Smooth muscle cell (in vitro differentiated cells): Measurements from ENCODE around the gene YPEL2. TPM values are rescaled to one million over a fixed set of nuclear protein-coding genes. Genes with fewer than 3 reads are reported as not detected.

Experiments
- DNase-seq: peaks from one replicate; lab custom pipeline; 2025; ENCODE audit not compliant: unreplicated experiment; lab: John Stamatoyannopoulos, UW
- H2AFZ ChIP-seq: fragments of 200-600 bp; sonication (generic); 2 replicates; pipeline ENCODE4 v1.6.0; 2016; ENCODE audit warnings: antibody characterized with exemption, low read depth, mild to moderate bottlenecking
- H3F3A ChIP-seq: fragments of 200-600 bp; sonication (generic); 2 replicates; pipeline ENCODE4 v1.6.0; 2017; ENCODE audit warnings: antibody characterized with exemption, low read depth
- H3K27ac ChIP-seq: fragments of 200-600 bp; sonication (generic); 2 replicates; pipeline ENCODE4 v1.5.1; 2016; ENCODE audit warnings: low read depth, mild to moderate bottlenecking
- H3K27me3 ChIP-seq: fragments of 200-600 bp; sonication (generic); 2 replicates; pipeline ENCODE4 v1.6.1; 2016; ENCODE audit warnings: low read depth, mild to moderate bottlenecking
- H3K36me3 ChIP-seq: fragments of 200-600 bp; sonication (generic); 2 replicates; pipeline ENCODE4 v1.5.1; 2016; ENCODE audit warnings: low read depth
- H3K4me1 ChIP-seq: fragments of 200-600 bp; sonication (generic); 2 replicates; pipeline ENCODE4 v1.5.1; 2016; ENCODE audit warnings: low read depth
- H3K4me2 ChIP-seq: fragments of 200-600 bp; sonication (generic); 2 replicates; pipeline ENCODE4 v1.6.0; 2016; ENCODE audit warnings: mild to moderate bottlenecking
- H3K4me3 ChIP-seq: fragments of 200-600 bp; sonication (generic); 2 replicates; pipeline ENCODE4 v1.5.1; 2016; ENCODE audit warnings: mild to moderate bottlenecking
- H3K79me2 ChIP-seq: fragments of 200-600 bp; sonication (generic); 2 replicates; pipeline ENCODE4 v1.6.0; 2016; ENCODE audit warnings: low read depth, mild to moderate bottlenecking
- H3K9ac ChIP-seq: fragments of 200-600 bp; sonication (generic); 2 replicates; pipeline ENCODE4 v1.6.0; 2016; ENCODE audit warnings: low read depth
- H3K9me3 ChIP-seq: fragments of 200-600 bp; sonication (generic); replicated peaks from 2 replicates; pipeline ENCODE4 v1.5.1; 2016; ENCODE audit warnings: low read depth
- H4K20me1 ChIP-seq: fragments of 200-600 bp; sonication (generic); 2 replicates; pipeline ENCODE4 v1.6.0; 2016; ENCODE audit warnings: low read depth
- CTCF ChIP-seq: fragments of 200-600 bp; sonication (generic); IDR thresholded peaks from 2 replicates; pipeline ENCODE4 v1.5.1; 2017; ENCODE audit warnings: borderline replicate concordance, mild to moderate bottlenecking, antibody characterized with exemption; ENCODE audit not compliant: insufficient read depth, poor library complexity, severe bottlenecking
- WGBS: methylation state at CpG from one replicate; pipeline ENCODE4 v1.1.7; 2016; ENCODE audit warnings: low lambda C conversion rate; 5-methylcytosine and 5-hydroxymethylcytosine counted together
- polyA plus RNA-seq: library from polyadenylated mRNA; unstranded; fragments of >200 nt; fragmentation: Nextera tagmentation; extraction: Ambion mirVana; gene quantifications from 2 replicates; pipeline ENCODE4 v1.2.1, GENCODE V29; 2016
- total RNA-seq: library from RNA; depleted of rRNA; stranded (reverse); fragments of >200 nt; gene quantifications from 2 replicates; pipeline ENCODE4 v1.2.3, GENCODE V29; 2014

Gene YPEL2
- total and polyA plus RNA-seq, 2 experiments from 2014 or later = 4.0 to 9.6 TPM

DNA sequence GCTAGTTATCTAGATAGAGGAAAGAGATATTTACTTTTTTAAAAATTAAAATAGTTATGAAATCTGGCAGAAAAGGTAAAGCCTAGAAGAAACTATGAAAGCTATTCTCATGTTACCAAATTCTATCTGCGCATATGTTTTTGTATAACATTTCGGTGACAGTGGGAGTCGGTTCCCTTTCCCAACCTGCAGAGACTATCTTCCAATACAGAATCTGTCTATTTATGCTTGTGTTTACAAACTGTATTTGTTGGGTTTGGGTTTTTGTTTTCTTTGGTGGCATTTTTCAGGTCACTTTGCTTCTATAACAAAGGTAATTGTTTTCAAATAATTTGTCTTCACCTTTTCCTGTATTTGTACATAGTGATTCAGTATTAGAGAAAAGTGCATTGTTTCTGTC is 69.8 kb downstream of the YPEL2 start:
- no peak for DNase-seq
- Histone ChIP-seq H3K9me3 (no peaks in the 10 kb centered on the region), H3K79me2 (no peaks in the 10 kb centered on the region), H3F3A (no peaks in the 10 kb centered on the region), H3K4me3 (no peak overlapping the region), H3K27me3 (no peaks in the 10 kb centered on the region), H3K36me3 (no peaks in the 10 kb centered on the region), H3K4me2 (no peak overlapping the region), H2AFZ (no peak overlapping the region), H4K20me1 (no peaks in the 10 kb centered on the region), H3K9ac (no peak overlapping the region), H3K27ac (no peak overlapping the region), H3K4me1 (no peaks in the 10 kb centered on the region)
- WGBS = 98% methylated on average over 3 of the region's 3 CpGs
- no peak for TF ChIP-seq CTCF

- no peaks in the 10 kb centered on the region for H3K27me3 ChIP-seq
- no peak overlapping the region for H2AFZ ChIP-seq
- no peak overlapping the region for H3K4me3 ChIP-seq
- H3K27ac ChIP-seq = no peak overlapping the region
- H3K4me1 ChIP-seq = no peaks in the 10 kb centered on the region
- no peaks in the 10 kb centered on the region for H4K20me1 ChIP-seq
- no peak overlapping the region for H3K9ac ChIP-seq
- no peaks in the 10 kb centered on the region for H3F3A ChIP-seq
- no peaks in the 10 kb centered on the region for H3K79me2 ChIP-seq
- no peaks in the 10 kb centered on the region for H3K36me3 ChIP-seq
- no peaks in the 10 kb centered on the region for H3K9me3 ChIP-seq
- DNase-seq = no peak
- TF ChIP-seq CTCF = no peak
- 43% methylated on average over 1 of the region's 1 CpG for whole genome bisulfite sequencing
- no peak overlapping the region for H3K4me2 ChIP-seq
Observed at GRCh38 chr17:59401725-59402124, 70.3 kb downstream of the YPEL2 start.

DNA sequence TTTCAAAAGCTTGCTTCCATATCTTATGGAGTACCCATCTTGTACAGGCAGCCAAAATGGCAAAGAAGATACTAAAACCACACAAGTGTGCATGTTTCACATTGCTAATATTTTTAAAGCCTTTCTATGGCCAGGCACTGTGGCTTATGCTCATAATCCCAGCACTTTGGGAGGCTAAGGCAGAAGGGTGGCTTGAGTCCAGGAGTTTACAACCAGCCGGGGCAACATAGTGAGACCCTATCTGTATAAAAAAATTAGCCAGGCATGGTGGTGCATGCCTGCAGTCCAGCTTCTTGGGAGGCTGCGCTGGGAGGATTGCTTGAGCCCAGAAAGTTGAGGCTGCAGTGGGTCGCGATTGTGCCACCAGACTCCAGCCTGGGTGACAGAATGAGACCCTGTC is 71.3 kb downstream of the YPEL2 start:
- no peak for TF ChIP-seq CTCF
- WGBS = 97% methylated on average over 4 of the region's 4 CpGs

GRCh38 chr17:59404471-59404870 is 73.0 kb downstream of the YPEL2 start:
- no peaks in the 10 kb centered on the region for H4K20me1 ChIP-seq
- H3K27ac ChIP-seq = no peak overlapping the region
- H3K4me2 ChIP-seq = no peak overlapping the region
- no peaks in the 10 kb centered on the region for H3K9me3 ChIP-seq
- no peaks in the 10 kb centered on the region for H3K79me2 ChIP-seq
- DNase-seq = no peak
- H3F3A ChIP-seq = no peaks in the 10 kb centered on the region
- WGBS = 96% methylated on average over 3 of the region's 3 CpGs
- no peaks in the 10 kb centered on the region for H3K4me1 ChIP-seq
- H3K36me3 ChIP-seq = no peaks in the 10 kb centered on the region
- H3K27me3 ChIP-seq = no peaks in the 10 kb centered on the region
- TF ChIP-seq CTCF = no peak
- H3K9ac ChIP-seq = no peak overlapping the region
- H3K4me3 ChIP-seq = no peak overlapping the region
- no peak overlapping the region for H2AFZ ChIP-seq

More for the DNA sequence above, 71.3 kb downstream of the YPEL2 start:
- Histone ChIP-seq H3K9ac (no peak overlapping the region), H3K4me3 (no peak overlapping the region), H4K20me1 (no peaks in the 10 kb centered on the region), H3F3A (no peaks in the 10 kb centered on the region), H3K27ac (no peak overlapping the region), H3K4me1 (no peaks in the 10 kb centered on the region), H2AFZ (no peak overlapping the region), H3K9me3 (no peaks in the 10 kb centered on the region), H3K4me2 (no peak overlapping the region), H3K79me2 (no peaks in the 10 kb centered on the region), H3K36me3 (no peaks in the 10 kb centered on the region), H3K27me3 (no peaks in the 10 kb centered on the region)
- DNase-seq = no peak
